Lower leg skin (tissue), 3 donors: ENCODE measurements around the gene LIPC.

Source experiments
- POLR2A ChIP-seq, 2 donors: fragments of 450-650 bp; IDR thresholded peaks; one replicate each; pipeline ENCODE4 v1.6.1; 2016 to 2017; ENCODE audit warnings: antibody characterized with exemption in 2 of 2, mild to moderate bottlenecking in 1 of 2, moderate library complexity in 1 of 2
- TF ChIP-seq, protein P1 (sequence below), 3 donors: fragments of 450-650 bp; IDR thresholded peaks; one replicate each; pipeline ENCODE4 v1.5.1; 2016; ENCODE audit warnings: antibody characterized with exemption in 3 of 3, mild to moderate bottlenecking in 3 of 3, moderate library complexity in 2 of 3

- TF ChIP-seq, protein P1, sequence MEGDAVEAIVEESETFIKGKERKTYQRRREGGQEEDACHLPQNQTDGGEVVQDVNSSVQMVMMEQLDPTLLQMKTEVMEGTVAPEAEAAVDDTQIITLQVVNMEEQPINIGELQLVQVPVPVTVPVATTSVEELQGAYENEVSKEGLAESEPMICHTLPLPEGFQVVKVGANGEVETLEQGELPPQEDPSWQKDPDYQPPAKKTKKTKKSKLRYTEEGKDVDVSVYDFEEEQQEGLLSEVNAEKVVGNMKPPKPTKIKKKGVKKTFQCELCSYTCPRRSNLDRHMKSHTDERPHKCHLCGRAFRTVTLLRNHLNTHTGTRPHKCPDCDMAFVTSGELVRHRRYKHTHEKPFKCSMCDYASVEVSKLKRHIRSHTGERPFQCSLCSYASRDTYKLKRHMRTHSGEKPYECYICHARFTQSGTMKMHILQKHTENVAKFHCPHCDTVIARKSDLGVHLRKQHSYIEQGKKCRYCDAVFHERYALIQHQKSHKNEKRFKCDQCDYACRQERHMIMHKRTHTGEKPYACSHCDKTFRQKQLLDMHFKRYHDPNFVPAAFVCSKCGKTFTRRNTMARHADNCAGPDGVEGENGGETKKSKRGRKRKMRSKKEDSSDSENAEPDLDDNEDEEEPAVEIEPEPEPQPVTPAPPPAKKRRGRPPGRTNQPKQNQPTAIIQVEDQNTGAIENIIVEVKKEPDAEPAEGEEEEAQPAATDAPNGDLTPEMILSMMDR (IDR thresholded peaks at IDR 0.05): no peak
- TF ChIP-seq POLR2A (IDR thresholded peaks at IDR 0.05): no peak
Measured at GRCh38 chr15:58391088-58391487, 40.7 kb upstream of the LIPC start.
